WTC11 (cell line): ENCODE measurements around the gene ZNF880. TPM values are rescaled to one million over a fixed set of nuclear protein-coding genes. Genes with fewer than 3 reads are reported as not detected.

Source experiments
- ATAC-seq: fragments of 200-7000 bp; cut with Tn5 transposase; 2 replicates; pipeline ENCODE4 v1.10.0; 2021; ENCODE audit warnings: mild to moderate bottlenecking, moderate library complexity
- CTCF ChIA-PET: fragments of 300-600 bp; sonication (Branson Sonifier 250); formaldehyde crosslinking; loops from one replicate; lab custom pipeline; 2021; ENCODE audit warnings: antibody characterized with exemption; lab: Charles Lee
- POLR2A ChIA-PET: fragments of 350-600 bp; sonication (Branson Sonifier 250); formaldehyde crosslinking; loops from one replicate; lab custom pipeline; 2021; ENCODE audit warnings: antibody characterized with exemption; lab: Charles Lee
- DNase-seq: peaks from one replicate; pipeline ENCODE4 v3.0.0; 2021; ENCODE audit warnings: low spot score
- H3K27ac Mint-ChIP-seq: 2 replicates; pipeline ENCODE4 v1.8.0; 2021; ENCODE audit warnings: mixed read lengths
- H3K27me3 Mint-ChIP-seq: 2 replicates; pipeline ENCODE4 v1.8.0; 2021; ENCODE audit warnings: low read depth, mild to moderate bottlenecking, moderate library complexity, mixed read lengths
- H3K36me3 Mint-ChIP-seq: 2 replicates; pipeline ENCODE4 v1.8.0; 2021; ENCODE audit warnings: mixed read lengths
- H3K4me1 Mint-ChIP-seq: 2 replicates; pipeline ENCODE4 v1.8.0; 2022; ENCODE audit warnings: mixed read lengths
- H3K4me3 Mint-ChIP-seq: 2 replicates; pipeline ENCODE4 v1.8.0; 2021; ENCODE audit warnings: mild to moderate bottlenecking, moderate library complexity, mixed read lengths
- H3K9me3 Mint-ChIP-seq: 2 replicates; pipeline ENCODE4 v1.8.0; 2021; ENCODE audit warnings: mixed read lengths
- ARID4B ChIP-seq: sonication (generic); formaldehyde crosslinking; IDR thresholded peaks from 2 replicates; pipeline ENCODE4 v1.8.0; 2023; ENCODE audit warnings: missing genetic modification reagents, mild to moderate bottlenecking, borderline replicate concordance
- ATF2 ChIP-seq: sonication (generic); formaldehyde crosslinking; IDR thresholded peaks from 2 replicates; pipeline ENCODE4 v1.8.1; 2022; ENCODE audit warnings: low read depth, missing genetic modification reagents, borderline replicate concordance
- ATF6 ChIP-seq: sonication (generic); formaldehyde crosslinking; IDR thresholded peaks from 2 replicates; pipeline ENCODE4 v1.8.1; 2023; ENCODE audit warnings: mild to moderate bottlenecking, missing genetic modification reagents
- CREB1 ChIP-seq: sonication (generic); formaldehyde crosslinking; IDR thresholded peaks from 2 replicates; pipeline ENCODE4 v1.8.0; 2023; ENCODE audit warnings: mild to moderate bottlenecking, missing genetic modification reagents
- FOXJ3 ChIP-seq: sonication (generic); formaldehyde crosslinking; IDR thresholded peaks from 2 replicates; pipeline ENCODE4 v1.9.0; 2021; ENCODE audit warnings: missing genetic modification reagents, mild to moderate bottlenecking, borderline replicate concordance
- GRHL2 ChIP-seq: fragments of 250-450 bp; sonication (Bioruptor Pico); IDR thresholded peaks from 2 replicates; pipeline ENCODE4 v1.8.0; 2022; ENCODE audit warnings: mild to moderate bottlenecking, moderate library complexity; ENCODE audit not compliant: insufficient replicate concordance, severe bottlenecking
- HMGA2 ChIP-seq: fragments of 250-450 bp; sonication (Bioruptor Pico); IDR thresholded peaks from 2 replicates; pipeline ENCODE4 v1.4.0; 2021; ENCODE audit warnings: mild to moderate bottlenecking, moderate library complexity
- JUN ChIP-seq: sonication (generic); formaldehyde crosslinking; IDR thresholded peaks from 2 replicates; pipeline ENCODE4 v1.8.0; 2023; ENCODE audit warnings: mild to moderate bottlenecking, missing genetic modification reagents
- MXD4 ChIP-seq: fragments of 250-450 bp; sonication (Bioruptor Pico); IDR thresholded peaks from 2 replicates; pipeline ENCODE4 v1.8.0; 2021; ENCODE audit warnings: mild to moderate bottlenecking, moderate library complexity, borderline replicate concordance
- PRRX2 ChIP-seq: fragments of 250-450 bp; sonication (Bioruptor Pico); IDR thresholded peaks from 2 replicates; pipeline ENCODE4 v1.8.0; 2021; ENCODE audit warnings: mild to moderate bottlenecking
- SOX15 ChIP-seq: fragments of 250-450 bp; sonication (Bioruptor Pico); IDR thresholded peaks from 2 replicates; pipeline ENCODE4 v1.9.0; 2021; ENCODE audit warnings: mild to moderate bottlenecking
- TEAD4 ChIP-seq: sonication (generic); formaldehyde crosslinking; IDR thresholded peaks from 2 replicates; pipeline ENCODE4 v1.8.0; 2022; ENCODE audit warnings: mild to moderate bottlenecking, missing genetic modification reagents
- total RNA-seq: library from RNA; stranded (reverse); gene quantifications from 3 replicates; pipeline ENCODE4 v1.2.3, GENCODE V29; 2021
- TF ChIP-seq, protein P1 (sequence below): fragments of 250-450 bp; sonication (Bioruptor Pico); IDR thresholded peaks from 2 replicates; pipeline ENCODE4 v2.1.2; 2022; ENCODE audit warnings: mild to moderate bottlenecking, moderate library complexity
- TF ChIP-seq, protein P2 (sequence below): sonication (generic); formaldehyde crosslinking; IDR thresholded peaks from 2 replicates; pipeline ENCODE4 v1.8.0; 2022; ENCODE audit warnings: mild to moderate bottlenecking, missing genetic modification reagents
- TF ChIP-seq, protein P3 (sequence below): sonication (generic); formaldehyde crosslinking; IDR thresholded peaks from 2 replicates; pipeline ENCODE4 v1.8.1; 2022; ENCODE audit warnings: mild to moderate bottlenecking, missing genetic modification reagents, moderate library complexity, borderline replicate concordance
- TF ChIP-seq, protein P4 (sequence below): sonication (generic); formaldehyde crosslinking; IDR thresholded peaks from 2 replicates; pipeline ENCODE4 v1.8.1; 2023; ENCODE audit warnings: mild to moderate bottlenecking, missing genetic modification reagents, borderline replicate concordance
- TF ChIP-seq, protein P5 (sequence below): sonication (generic); formaldehyde crosslinking; IDR thresholded peaks from 2 replicates; pipeline ENCODE4 v1.8.1; 2022; ENCODE audit warnings: low read depth, mild to moderate bottlenecking, moderate library complexity, missing genetic modification reagents, borderline replicate concordance

Gene ZNF880
- total RNA-seq, 1 experiment from 2014 or later: 34.0 TPM

DNA sequence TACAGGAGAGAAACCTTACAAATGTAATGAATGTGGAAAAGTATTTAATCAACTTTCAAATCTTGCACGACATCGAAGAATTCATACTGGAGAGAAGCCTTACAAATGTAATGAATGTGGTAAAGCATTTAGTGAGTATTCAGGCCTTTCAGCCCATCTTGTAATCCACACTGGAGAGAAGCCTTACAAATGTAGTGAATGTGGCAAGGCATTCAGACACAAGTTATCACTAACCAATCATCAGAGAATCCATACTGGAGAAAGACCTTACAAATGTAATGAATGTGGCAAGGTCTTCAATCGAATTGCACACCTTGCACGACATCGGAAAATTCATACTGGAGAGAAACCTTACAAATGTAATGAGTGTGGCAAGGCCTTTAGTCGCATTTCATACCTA is 47.3 kb upstream of the ZNF880 start (continued):
- no peak for TF ChIP-seq ARID4B (CRISPR knock-in tag)
- no peak for TF ChIP-seq JUN (CRISPR knock-in tag)
- TF ChIP-seq HMGA2 (CRISPR knock-in tag): no peak
- TF ChIP-seq ATF6: no peak
- no peak for TF ChIP-seq CREB1 (CRISPR knock-in tag)
- TF ChIP-seq SOX15 (CRISPR knock-in tag): no peak
- no peak for TF ChIP-seq GRHL2 (CRISPR knock-in tag)
- TF ChIP-seq, protein P1, sequence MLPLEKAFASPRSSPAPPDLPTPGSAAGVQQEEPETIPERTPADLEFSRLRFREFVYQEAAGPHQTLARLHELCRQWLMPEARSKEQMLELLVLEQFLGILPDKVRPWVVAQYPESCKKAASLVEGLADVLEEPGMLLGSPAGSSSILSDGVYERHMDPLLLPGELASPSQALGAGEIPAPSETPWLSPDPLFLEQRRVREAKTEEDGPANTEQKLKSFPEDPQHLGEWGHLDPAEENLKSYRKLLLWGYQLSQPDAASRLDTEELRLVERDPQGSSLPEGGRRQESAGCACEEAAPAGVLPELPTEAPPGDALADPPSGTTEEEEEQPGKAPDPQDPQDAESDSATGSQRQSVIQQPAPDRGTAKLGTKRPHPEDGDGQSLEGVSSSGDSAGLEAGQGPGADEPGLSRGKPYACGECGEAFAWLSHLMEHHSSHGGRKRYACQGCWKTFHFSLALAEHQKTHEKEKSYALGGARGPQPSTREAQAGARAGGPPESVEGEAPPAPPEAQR (CRISPR knock-in tag): no peak
- no peak for TF ChIP-seq ATF2 (CRISPR knock-in tag)
- TF ChIP-seq, protein P2, sequence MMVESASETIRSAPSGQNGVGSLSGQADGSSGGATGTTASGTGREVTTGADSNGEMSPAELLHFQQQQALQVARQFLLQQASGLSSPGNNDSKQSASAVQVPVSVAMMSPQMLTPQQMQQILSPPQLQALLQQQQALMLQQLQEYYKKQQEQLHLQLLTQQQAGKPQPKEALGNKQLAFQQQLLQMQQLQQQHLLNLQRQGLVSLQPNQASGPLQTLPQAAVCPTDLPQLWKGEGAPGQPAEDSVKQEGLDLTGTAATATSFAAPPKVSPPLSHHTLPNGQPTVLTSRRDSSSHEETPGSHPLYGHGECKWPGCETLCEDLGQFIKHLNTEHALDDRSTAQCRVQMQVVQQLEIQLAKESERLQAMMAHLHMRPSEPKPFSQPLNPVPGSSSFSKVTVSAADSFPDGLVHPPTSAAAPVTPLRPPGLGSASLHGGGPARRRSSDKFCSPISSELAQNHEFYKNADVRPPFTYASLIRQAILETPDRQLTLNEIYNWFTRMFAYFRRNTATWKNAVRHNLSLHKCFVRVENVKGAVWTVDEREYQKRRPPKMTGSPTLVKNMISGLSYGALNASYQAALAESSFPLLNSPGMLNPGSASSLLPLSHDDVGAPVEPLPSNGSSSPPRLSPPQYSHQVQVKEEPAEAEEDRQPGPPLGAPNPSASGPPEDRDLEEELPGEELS: no peak
- TF ChIP-seq MXD4: no peak
- TF ChIP-seq, protein P3, sequence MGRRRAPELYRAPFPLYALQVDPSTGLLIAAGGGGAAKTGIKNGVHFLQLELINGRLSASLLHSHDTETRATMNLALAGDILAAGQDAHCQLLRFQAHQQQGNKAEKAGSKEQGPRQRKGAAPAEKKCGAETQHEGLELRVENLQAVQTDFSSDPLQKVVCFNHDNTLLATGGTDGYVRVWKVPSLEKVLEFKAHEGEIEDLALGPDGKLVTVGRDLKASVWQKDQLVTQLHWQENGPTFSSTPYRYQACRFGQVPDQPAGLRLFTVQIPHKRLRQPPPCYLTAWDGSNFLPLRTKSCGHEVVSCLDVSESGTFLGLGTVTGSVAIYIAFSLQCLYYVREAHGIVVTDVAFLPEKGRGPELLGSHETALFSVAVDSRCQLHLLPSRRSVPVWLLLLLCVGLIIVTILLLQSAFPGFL (CRISPR knock-in tag): no peak
- no peak for TF ChIP-seq FOXJ3 (CRISPR knock-in tag)

DNA sequence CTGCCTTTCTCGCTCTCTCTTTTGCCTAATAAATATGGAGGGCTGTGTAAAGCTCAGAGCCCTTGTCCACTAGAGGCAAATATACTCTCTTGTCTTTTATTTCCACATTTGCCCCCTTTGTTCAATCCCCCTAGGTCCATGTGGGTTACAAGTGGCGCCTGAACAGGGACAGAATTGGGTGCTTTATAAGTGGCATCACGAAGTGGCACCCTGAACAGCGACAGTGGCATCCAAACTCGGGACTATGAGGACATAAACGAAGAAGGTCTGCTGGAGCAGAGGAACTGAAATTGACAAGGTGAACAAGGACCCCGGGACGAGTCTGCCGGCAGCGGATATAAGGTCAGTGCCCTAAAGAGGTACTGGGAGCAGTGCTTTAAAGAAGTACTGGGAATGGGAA is 38.0 kb upstream of the ZNF880 start:
- no peak for ATAC-seq
- H3K4me1 Mint-ChIP-seq: peaks cover 1% of the 10 kb centered on the region; the same call in 1 of the 2 replicates
- POLR2A ChIA-PET: no interaction called here
- no peak overlapping the region for H3K27ac Mint-ChIP-seq
- H3K4me3 Mint-ChIP-seq: no peak overlapping the region
- peaks cover 19% of the 10 kb centered on the region for H3K27me3 Mint-ChIP-seq
- no peak for DNase-seq
- CTCF ChIA-PET: no interaction called here
- peaks cover 58% of the 10 kb centered on the region for H3K9me3 Mint-ChIP-seq
- TF ChIP-seq SOX15 (CRISPR knock-in tag): no peak
- no peak for TF ChIP-seq TEAD4
- TF ChIP-seq, protein P4, sequence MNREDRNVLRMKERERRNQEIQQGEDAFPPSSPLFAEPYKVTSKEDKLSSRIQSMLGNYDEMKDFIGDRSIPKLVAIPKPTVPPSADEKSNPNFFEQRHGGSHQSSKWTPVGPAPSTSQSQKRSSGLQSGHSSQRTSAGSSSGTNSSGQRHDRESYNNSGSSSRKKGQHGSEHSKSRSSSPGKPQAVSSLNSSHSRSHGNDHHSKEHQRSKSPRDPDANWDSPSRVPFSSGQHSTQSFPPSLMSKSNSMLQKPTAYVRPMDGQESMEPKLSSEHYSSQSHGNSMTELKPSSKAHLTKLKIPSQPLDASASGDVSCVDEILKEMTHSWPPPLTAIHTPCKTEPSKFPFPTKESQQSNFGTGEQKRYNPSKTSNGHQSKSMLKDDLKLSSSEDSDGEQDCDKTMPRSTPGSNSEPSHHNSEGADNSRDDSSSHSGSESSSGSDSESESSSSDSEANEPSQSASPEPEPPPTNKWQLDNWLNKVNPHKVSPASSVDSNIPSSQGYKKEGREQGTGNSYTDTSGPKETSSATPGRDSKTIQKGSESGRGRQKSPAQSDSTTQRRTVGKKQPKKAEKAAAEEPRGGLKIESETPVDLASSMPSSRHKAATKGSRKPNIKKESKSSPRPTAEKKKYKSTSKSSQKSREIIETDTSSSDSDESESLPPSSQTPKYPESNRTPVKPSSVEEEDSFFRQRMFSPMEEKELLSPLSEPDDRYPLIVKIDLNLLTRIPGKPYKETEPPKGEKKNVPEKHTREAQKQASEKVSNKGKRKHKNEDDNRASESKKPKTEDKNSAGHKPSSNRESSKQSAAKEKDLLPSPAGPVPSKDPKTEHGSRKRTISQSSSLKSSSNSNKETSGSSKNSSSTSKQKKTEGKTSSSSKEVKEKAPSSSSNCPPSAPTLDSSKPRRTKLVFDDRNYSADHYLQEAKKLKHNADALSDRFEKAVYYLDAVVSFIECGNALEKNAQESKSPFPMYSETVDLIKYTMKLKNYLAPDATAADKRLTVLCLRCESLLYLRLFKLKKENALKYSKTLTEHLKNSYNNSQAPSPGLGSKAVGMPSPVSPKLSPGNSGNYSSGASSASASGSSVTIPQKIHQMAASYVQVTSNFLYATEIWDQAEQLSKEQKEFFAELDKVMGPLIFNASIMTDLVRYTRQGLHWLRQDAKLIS (CRISPR knock-in tag): no peak
- TF ChIP-seq, protein P5, sequence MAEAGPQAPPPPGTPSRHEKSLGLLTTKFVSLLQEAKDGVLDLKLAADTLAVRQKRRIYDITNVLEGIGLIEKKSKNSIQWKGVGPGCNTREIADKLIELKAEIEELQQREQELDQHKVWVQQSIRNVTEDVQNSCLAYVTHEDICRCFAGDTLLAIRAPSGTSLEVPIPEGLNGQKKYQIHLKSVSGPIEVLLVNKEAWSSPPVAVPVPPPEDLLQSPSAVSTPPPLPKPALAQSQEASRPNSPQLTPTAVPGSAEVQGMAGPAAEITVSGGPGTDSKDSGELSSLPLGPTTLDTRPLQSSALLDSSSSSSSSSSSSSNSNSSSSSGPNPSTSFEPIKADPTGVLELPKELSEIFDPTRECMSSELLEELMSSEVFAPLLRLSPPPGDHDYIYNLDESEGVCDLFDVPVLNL (CRISPR knock-in tag): no peak
- TF ChIP-seq PRRX2 (CRISPR knock-in tag): no peak
- peaks cover 42% of the 10 kb centered on the region for H3K36me3 Mint-ChIP-seq
